Measurements from ENCODE around the gene OTOA. TPM values are rescaled to one million over a fixed set of nuclear protein-coding genes. Genes with fewer than 3 reads are reported as not detected.

OTOA gene
- polyA plus RNA-seq, 2 of the 4 experiments (the other 2 are of a cell fraction) = 0.05 TPM; not detected in 1

- TF ChIP-seq PBX3 (IDR thresholded peaks at IDR 0.05) (no peak), HMGXB4 (CRISPR knock-in tag; IDR thresholded peaks at IDR 0.05; ENCODE audit: borderline replicate concordance) (no peak), TFCP2L1 (CRISPR knock-in tag; IDR thresholded peaks at IDR 0.05) (no peak)
- peaks cover 3% of the 10 kb centered on the region; the same call in 1 of the 3 replicates for H3K4me1 ChIP-seq
- 93% methylated on average over 4 of the region's 4 CpGs for WGBS (ENCODE audit: missing lambda C conversion rate)
- H3K27ac ChIP-seq = no peak overlapping the region
- ATAC-seq (no peak), DNase-seq (ENCODE audit: low read depth in 1 of 2, low spot score in 1 of 2) (no peak), FAIRE-seq (no peak)
- POLR2A ChIA-PET = no interaction called here
- CTCF ChIA-PET = no interaction called here
- H3K4me3 ChIP-seq = no peak overlapping the region
- H3K9me3 ChIP-seq = no peaks in the 10 kb centered on the region
- H3K4me2 ChIP-seq = no peak overlapping the region
These were observed 43.9 kb upstream of the OTOA start for GRCh38 chr16:21619765-21620425.

- FAIRE-seq (no peak), DNase-seq (ENCODE audit: low read depth in 1 of 2, low spot score in 1 of 2) (no peak), ATAC-seq (no peak)
- H3K4me1 ChIP-seq = peaks cover 6% of the 10 kb centered on the region; the same call in 1 of the 3 replicates
- ChIA-PET POLR2A (no interaction called here), CTCF (interaction anchor here (1.2 kb wide), 1 partner anchor 20 kb away, joined by 4 read pairs; no protein-coding TSS in a partner anchor)
- H3K9me3 ChIP-seq = no peaks in the 10 kb centered on the region
- TF ChIP-seq CHD4 (IDR thresholded peaks at IDR 0.05; ENCODE audit: borderline replicate concordance) (no peak), TP53 (CRISPR knock-in tag; IDR thresholded peaks at IDR 0.05) (no peak), PHF8 (IDR thresholded peaks at IDR 0.05; ENCODE audit: borderline replicate concordance, low read depth) (no peak), ZSCAN20 (CRISPR knock-in tag; IDR thresholded peaks at IDR 0.05) (no peak), CBX8 (IDR thresholded peaks at IDR 0.05) (no peak), RFX5 (IDR thresholded peaks at IDR 0.05) (no peak), MAZ (IDR thresholded peaks at IDR 0.05; ENCODE audit: borderline replicate concordance, low read depth, low read length) (no peak), MAFK (IDR thresholded peaks at IDR 0.05; ENCODE audit: partially characterized antibody) (no peak), USF2 (IDR thresholded peaks at IDR 0.05) (no peak), ZC3H11A (IDR thresholded peaks at IDR 0.05) (no peak), BHLHE40 (IDR thresholded peaks at IDR 0.05; ENCODE audit: low read depth, low read length) (no peak), ZFP36 (IDR thresholded peaks at IDR 0.05; ENCODE audit: borderline replicate concordance, partially characterized antibody) (no peak), HEYL (CRISPR knock-in tag; IDR thresholded peaks at IDR 0.05) (no peak), HMGXB4 (CRISPR knock-in tag; IDR thresholded peaks at IDR 0.05; ENCODE audit: borderline replicate concordance) (no peak), RNF2 (IDR thresholded peaks at IDR 0.05; ENCODE audit: borderline replicate concordance, low read depth) (no peak)
- no peak overlapping the region for H3K4me3 ChIP-seq
- no peak overlapping the region for H3K27ac ChIP-seq
- no peak overlapping the region for H3K4me2 ChIP-seq
These were observed 43.2 kb upstream of the OTOA start for GRCh38 chr16:21620592-21620991.

GRCh38 chr16:21622545-21622944 lies 41.2 kb upstream of the OTOA start:
- no peak for DNase-seq (ENCODE audit: low read depth in 1 of 2, low spot score in 1 of 2)
- FAIRE-seq = no peak
- no peak for TF ChIP-seq MYC (IDR thresholded peaks at IDR 0.05; ENCODE audit: borderline replicate concordance, low read length)
- no peak for TF ChIP-seq PHF8 (IDR thresholded peaks at IDR 0.05; ENCODE audit: borderline replicate concordance, low read depth)
- no peak for TF ChIP-seq FOSL2 (IDR thresholded peaks at IDR 0.05)
- TF ChIP-seq FOSL2 (CRISPR knock-in tag; IDR thresholded peaks at IDR 0.05) = no peak
- TF ChIP-seq HDAC2 (IDR thresholded peaks at IDR 0.05) = no peak
- no peak for TF ChIP-seq CBX2 (IDR thresholded peaks at IDR 0.05; ENCODE audit: borderline replicate concordance, low read depth)
- TF ChIP-seq ZSCAN20 (CRISPR knock-in tag; IDR thresholded peaks at IDR 0.05) = no peak
- TF ChIP-seq MAX (IDR thresholded peaks at IDR 0.05) = no peak
- no peak for TF ChIP-seq HOXA7 (CRISPR knock-in tag; IDR thresholded peaks at IDR 0.05)
- TF ChIP-seq TFCP2L1 (CRISPR knock-in tag; IDR thresholded peaks at IDR 0.05) = no peak
- no peak for TF ChIP-seq E2F6 (IDR thresholded peaks at IDR 0.05; ENCODE audit: borderline replicate concordance, low read depth)
- no peak for TF ChIP-seq NR3C1 (IDR thresholded peaks at IDR 0.05)
- no peak overlapping the region for H3K4me3 ChIP-seq
- peaks cover 22% of the 10 kb centered on the region for H3K4me1 ChIP-seq
- CTCF ChIA-PET = interaction anchor here (1.0 to 2.2 kb wide), 5 partner anchors 17 to 86 kb away, joined by 3 to 6 read pairs (median 4); no protein-coding TSS in a partner anchor
- POLR2A ChIA-PET = interaction anchor here (0.6 kb wide), 1 partner anchor 86 kb away, joined by 3 read pairs; no protein-coding TSS in a partner anchor
- ATAC-seq = no peak
- no peaks in the 10 kb centered on the region for H3K9me3 ChIP-seq
- H3K27ac ChIP-seq = no peak overlapping the region
- no peak overlapping the region for H3K4me2 ChIP-seq
- WGBS (ENCODE audit: missing lambda C conversion rate) = 90% methylated on average over 1 of the region's 1 CpG

Data from A549 (cell line).